GM19455 (cell line): ENCODE results near the gene HCRT.
"Not testable (repeated sequence)": the region's sequence is repeated elsewhere in the genome, so short reads cannot be mapped to it uniquely, and the experiment has no call there.

Experiments
- ATAC-seq: cut with Tn5 transposase; IDR thresholded peaks from one replicate; pipeline ENCODE4 v1.9.1; 2021; ENCODE audit not compliant: unreplicated experiment

HCRT gene

GRCh38 chr17:42184713-42185620 is at the start of gene HCRT:
HCRT (minus strand) TSS chr17:42185452; CDS start chr17:42185365, 87 bp downstream.
- no peak for ATAC-seq

- ATAC-seq: no peak
Observed at GRCh38 chr17:42233994-42234393, 48.7 kb upstream of the HCRT start.

GRCh38 chr17:42233156-42233555 is 47.9 kb upstream of the HCRT start:
- ATAC-seq: no peak

GRCh38 chr17:42230225-42230624 is 45.0 kb upstream of the HCRT start:
- ATAC-seq: no peak

- no peak for ATAC-seq
Observed at GRCh38 chr17:42227849-42228700, 42.8 kb upstream of the HCRT start.

GRCh38 chr17:42225646-42226045 is 40.4 kb upstream of the HCRT start:
- no peak for ATAC-seq

- ATAC-seq: no peak
Observed at GRCh38 chr17:42224651-42225050, 39.4 kb upstream of the HCRT start.

- no peak for ATAC-seq
Observed at GRCh38 chr17:42221886-42222745, 36.9 kb upstream of the HCRT start.

GRCh38 chr17:42219280-42219679 is 34.0 kb upstream of the HCRT start:
- ATAC-seq: not testable (repeated sequence)

GRCh38 chr17:42214156-42214555 is 28.9 kb upstream of the HCRT start:
- ATAC-seq: no peak

- ATAC-seq: no peak
Observed at GRCh38 chr17:42212382-42212781, 27.1 kb upstream of the HCRT start.

- ATAC-seq: not testable (repeated sequence)
Observed at GRCh38 chr17:42211921-42212341, 26.7 kb upstream of the HCRT start.

GRCh38 chr17:42210046-42210445 is 24.8 kb upstream of the HCRT start:
- ATAC-seq: no peak

- not testable (repeated sequence) for ATAC-seq
Observed at GRCh38 chr17:42206153-42206612, 20.9 kb upstream of the HCRT start.

GRCh38 chr17:42203354-42203753 is 18.1 kb upstream of the HCRT start:
- no peak for ATAC-seq

GRCh38 chr17:42202696-42203095 is 17.4 kb upstream of the HCRT start:
- no peak for ATAC-seq

GRCh38 chr17:42202159-42202558 is 16.9 kb upstream of the HCRT start:
- ATAC-seq: no peak

GRCh38 chr17:42201458-42201772 is 16.2 kb upstream of the HCRT start:
- no peak for ATAC-seq

GRCh38 chr17:42200706-42201457 is 15.6 kb upstream of the HCRT start:
- no peak for ATAC-seq

- no peak for ATAC-seq
Observed at GRCh38 chr17:42199416-42200011, 14.3 kb upstream of the HCRT start.
